Glomerular endothelial cell (primary cell): Measurements from ENCODE around the gene XBP1. TPM values are rescaled to one million over a fixed set of nuclear protein-coding genes. Genes with fewer than 3 reads are reported as not detected.
A peak's percentile ranks its signal among the peaks of the same experiment; 100 is the strongest.
"Not testable (repeated sequence)": the region's sequence is repeated elsewhere in the genome, so short reads cannot be mapped to it uniquely, and the experiment has no call there.

Experiments used
- DNase-seq: peaks from one replicate; pipeline ENCODE4 v3.0.0-alpha.2; 2011; ENCODE audit warnings: low read depth, low spot score; ENCODE audit errors: extremely low read depth
- total RNA-seq: library from RNA; depleted of rRNA; stranded (reverse); fragments of >200 nt; gene quantifications from 2 replicates; pipeline ENCODE4 v1.2.3, GENCODE V29; 2015

Gene XBP1
- total RNA-seq, 1 donor from 2014 or later, result 125 TPM

GRCh38 chr22:28793976-28794584, 6.3 kb downstream of the XBP1 start:
- no peak for DNase-seq

- DNase-seq, result no peak
Measured at GRCh38 chr22:28792491-28793383, 7.6 kb downstream of the XBP1 start.

- no peak for DNase-seq
Measured at GRCh38 chr22:28791841-28792490, 8.4 kb downstream of the XBP1 start.

GRCh38 chr22:28791124-28791523, 9.2 kb downstream of the XBP1 start:
- no peak for DNase-seq

- DNase-seq, result no peak
Measured at GRCh38 chr22:28788601-28789000, 11.8 kb downstream of the XBP1 start.

- no peak for DNase-seq
Measured at GRCh38 chr22:28783786-28784671, 16.3 kb downstream of the XBP1 start.

GRCh38 chr22:28780296-28780695, 20.1 kb downstream of the XBP1 start:
- DNase-seq, result no peak

GRCh38 chr22:28779833-28780232, 20.5 kb downstream of the XBP1 start:
- DNase-seq, result no peak

- DNase-seq, result no peak
Measured at GRCh38 chr22:28774378-28774777, 26.0 kb downstream of the XBP1 start.

GRCh38 chr22:28773461-28773867, 26.9 kb downstream of the XBP1 start:
- no peak for DNase-seq

- peak; percentile 83 for DNase-seq
Measured at GRCh38 chr22:28772633-28773460, 27.5 kb downstream of the XBP1 start, which contains the start of gene CCDC117. CCDC117 (plus strand) TSS chr22:28772695; CDS start chr22:28772850, 155 bp downstream.

GRCh38 chr22:28771195-28771791, 29.1 kb downstream of the XBP1 start:
- DNase-seq, result no peak

- no peak for DNase-seq
Measured at GRCh38 chr22:28769394-28770085, 30.8 kb downstream of the XBP1 start.

GRCh38 chr22:28768701-28769393, 31.5 kb downstream of the XBP1 start:
- no peak for DNase-seq

GRCh38 chr22:28766628-28767027, 33.7 kb downstream of the XBP1 start:
- DNase-seq, result no peak

GRCh38 chr22:28762000-28762399, 38.4 kb downstream of the XBP1 start:
- DNase-seq, result not testable (repeated sequence)

GRCh38 chr22:28761449-28761755, 39.0 kb downstream of the XBP1 start:
- no peak for DNase-seq

- no peak for DNase-seq
Measured at GRCh38 chr22:28759861-28760560, 40.4 kb downstream of the XBP1 start.
